Measurements from ENCODE around the gene PCDHGA9. TPM values are rescaled to one million over a fixed set of nuclear protein-coding genes. Genes with fewer than 3 reads are reported as not detected.
A peak's percentile ranks its signal among the peaks of the same experiment; 100 is the strongest.

PCDHGA9 gene
- 1.5 and 1.8 TPM in 2 replicates for total RNA-seq
- long read RNA-seq = 0 reads

- no peak for DNase-seq (ENCODE audit: low spot score, unreplicated experiment)
- no peak within 1 kb of the TSS for H3K27ac Mint-ChIP-seq
- H3K4me3 Mint-ChIP-seq (ENCODE audit: low read depth) = no peak within 1 kb of the TSS
- no peaks in the 10 kb centered on the region for H3K27me3 Mint-ChIP-seq
- H3K4me1 Mint-ChIP-seq (ENCODE audit: low read depth) = no peaks in the 10 kb centered on the region
- TF ChIP-seq CTCF (IDR thresholded peaks at IDR 0.05; ENCODE audit: unreplicated experiment) = no peak
- H3K36me3 Mint-ChIP-seq (ENCODE audit: insufficient read depth) = peaks cover 41% of the 10 kb centered on the region
- H3K9me3 Mint-ChIP-seq (ENCODE audit: low read depth) = peaks cover 45% of the 10 kb centered on the region
Observed at GRCh38 chr5:141402553-141403243, at the start of gene PCDHGA9. Gene PCDHGA9 (plus strand): TSS chr5:141402778. CDS start chr5:141402953, 175 bp downstream.

- peaks cover 40% of the 10 kb centered on the region for H3K9me3 Mint-ChIP-seq (ENCODE audit: low read depth)
- H3K27ac Mint-ChIP-seq = no peak within 1 kb of the TSS
- no peaks in the 10 kb centered on the region for H3K4me1 Mint-ChIP-seq (ENCODE audit: low read depth)
- DNase-seq (ENCODE audit: low spot score, unreplicated experiment) = no peak
- H3K4me3 Mint-ChIP-seq (ENCODE audit: low read depth) = no peak within 1 kb of the TSS
- peaks cover 13% of the 10 kb centered on the region for H3K36me3 Mint-ChIP-seq (ENCODE audit: insufficient read depth)
- TF ChIP-seq CTCF (IDR thresholded peaks at IDR 0.05; ENCODE audit: unreplicated experiment) = peak; percentile 16
- no peaks in the 10 kb centered on the region for H3K27me3 Mint-ChIP-seq
Observed at GRCh38 chr5:141354900-141355469, 47.6 kb upstream of the PCDHGA9 start, which contains the start of gene PCDHGA4. Gene PCDHGA4 (plus strand): TSS chr5:141355021. CDS start chr5:141355108, 87 bp downstream.

- Mint-ChIP-seq H3K27me3 (no peaks in the 10 kb centered on the region), H3K9me3 (ENCODE audit: low read depth) (peaks cover 42% of the 10 kb centered on the region), H3K4me3 (ENCODE audit: low read depth) (no peak overlapping the region), H3K4me1 (ENCODE audit: low read depth) (no peaks in the 10 kb centered on the region), H3K27ac (no peak overlapping the region), H3K36me3 (ENCODE audit: insufficient read depth) (peaks cover 14% of the 10 kb centered on the region)
- no peak for TF ChIP-seq CTCF (IDR thresholded peaks at IDR 0.05; ENCODE audit: unreplicated experiment)
- no peak for DNase-seq (ENCODE audit: low spot score, unreplicated experiment)
Observed at GRCh38 chr5:141355641-141356040, 46.9 kb upstream of the PCDHGA9 start.

GRCh38 chr5:141356133-141356532, 46.4 kb upstream of the PCDHGA9 start:
- Mint-ChIP-seq H3K9me3 (ENCODE audit: low read depth) (peaks cover 47% of the 10 kb centered on the region), H3K27ac (no peak overlapping the region), H3K4me3 (ENCODE audit: low read depth) (no peak overlapping the region), H3K36me3 (ENCODE audit: insufficient read depth) (peaks cover 19% of the 10 kb centered on the region), H3K27me3 (no peaks in the 10 kb centered on the region), H3K4me1 (ENCODE audit: low read depth) (no peaks in the 10 kb centered on the region)
- no peak for TF ChIP-seq CTCF (IDR thresholded peaks at IDR 0.05; ENCODE audit: unreplicated experiment)
- no peak for DNase-seq (ENCODE audit: low spot score, unreplicated experiment)

- no peaks in the 10 kb centered on the region for H3K4me1 Mint-ChIP-seq (ENCODE audit: low read depth)
- H3K9me3 Mint-ChIP-seq (ENCODE audit: low read depth) = peaks cover 50% of the 10 kb centered on the region
- no peak for DNase-seq (ENCODE audit: low spot score, unreplicated experiment)
- no peak overlapping the region for H3K4me3 Mint-ChIP-seq (ENCODE audit: low read depth)
- H3K27ac Mint-ChIP-seq = no peak overlapping the region
- peaks cover 21% of the 10 kb centered on the region for H3K36me3 Mint-ChIP-seq (ENCODE audit: insufficient read depth)
- TF ChIP-seq CTCF (IDR thresholded peaks at IDR 0.05; ENCODE audit: unreplicated experiment) = no peak
- H3K27me3 Mint-ChIP-seq = no peaks in the 10 kb centered on the region
Observed at GRCh38 chr5:141356950-141357349, 45.6 kb upstream of the PCDHGA9 start.

All from progenitor cell of endocrine pancreas (in vitro differentiated cells).